Gastrocnemius medialis (tissue), 4 donors: ENCODE results near the gene DPPA4. TPM values are rescaled to one million over a fixed set of nuclear protein-coding genes. Genes with fewer than 3 reads are reported as not detected.

ENCODE experiments used
- ATAC-seq, 2 donors: fragments of 150-250 bp; one replicate each; pipeline ENCODE4 v1.9.1; 2016
- DNase-seq, 2 donors: peaks; one replicate each; pipeline ENCODE4 v3.0.0-alpha.2; 2019
- H3K27ac ChIP-seq, 4 donors: fragments of 200-600 bp; sonication (generic); 1 replicate in 1 of 4; 2 replicates in 3 of 4; pipeline ENCODE4 v1.5.1; 2016 to 2018; ENCODE audit warnings: mild to moderate bottlenecking in 2 of 4, moderate library complexity in 1 of 4
- H3K27me3 ChIP-seq, 3 donors: fragments of 200-600 bp; sonication (generic) in 2 of 3; 1 replicate in 1 of 3; 2 replicates in 2 of 3; pipeline versions ENCODE4 v1.5.1 to v1.6.0; 2016 to 2019; ENCODE audit warnings: mild to moderate bottlenecking in 1 of 3, moderate library complexity in 1 of 3
- H3K36me3 ChIP-seq, 2 donors: fragments of 200-600 bp; sonication (generic) in 1 of 2; one replicate each; pipeline ENCODE4 v1.5.1; 2017 to 2018
- H3K4me1 ChIP-seq, 2 donors: fragments of 200-600 bp; sonication (generic) in 1 of 2; one replicate each; pipeline ENCODE4 v1.5.1; 2016 to 2017; ENCODE audit warnings: mild to moderate bottlenecking in 2 of 2
- H3K4me3 ChIP-seq, 4 donors: fragments of 200-600 bp; sonication (generic) in 3 of 4; 1 replicate in 1 of 4; 2 replicates in 3 of 4; pipeline ENCODE4 v1.5.1; 2016 to 2019; ENCODE audit warnings: mild to moderate bottlenecking in 2 of 4
- H3K9me3 ChIP-seq, 3 donors: fragments of 200-600 bp; sonication (generic) in 2 of 3; 1 replicate in 1 of 3; 2 replicates in 2 of 3; pipeline ENCODE4 v1.5.1; 2016 to 2019
- POLR2A ChIP-seq, 2 donors: fragments of 450-650 bp; IDR thresholded peaks; one replicate each; pipeline ENCODE4 v1.6.1; 2017; ENCODE audit warnings: antibody characterized with exemption in 2 of 2, mild to moderate bottlenecking in 2 of 2, moderate library complexity in 2 of 2
- in situ Hi-C, 4 donors: fragments of 200-750 bp; cut with MboI; loops; one replicate each; pipeline versions ENCODE4 v1.15.0 to v1.8.0; 2017; ENCODE audit warnings: low sequenced_read_pairs in 4 of 4
- intact Hi-C: fragments of 100-400 bp; cut with DNase I; formaldehyde crosslinking; loops from one replicate; pipeline ENCODE4 v1.15.1; 2023; ENCODE audit warnings: low total_unique reads
- total RNA-seq, 4 donors: library from RNA; depleted of rRNA; stranded (reverse); fragments of >200 nt; gene quantifications; one replicate each; pipeline versions ENCODE4 v1.1.0 to v1.2.3, GENCODE V29; 2016
- TF ChIP-seq, protein P1 (sequence below), 5 experiments: fragments of 450-650 bp in 3 of 5; fragments of 200-600 bp in 2 of 5; sonication (generic) in 2 of 5; IDR thresholded peaks in 4 of 5; conservative IDR thresholded peaks in 1 of 5; 1 replicate in 4 of 5; 2 replicates in 1 of 5; pipeline ENCODE4 v1.5.1; 2016 to 2019; ENCODE audit warnings: antibody characterized with exemption in 5 of 5, mild to moderate bottlenecking in 3 of 5, moderate library complexity in 3 of 5

Gene DPPA4, protein sequence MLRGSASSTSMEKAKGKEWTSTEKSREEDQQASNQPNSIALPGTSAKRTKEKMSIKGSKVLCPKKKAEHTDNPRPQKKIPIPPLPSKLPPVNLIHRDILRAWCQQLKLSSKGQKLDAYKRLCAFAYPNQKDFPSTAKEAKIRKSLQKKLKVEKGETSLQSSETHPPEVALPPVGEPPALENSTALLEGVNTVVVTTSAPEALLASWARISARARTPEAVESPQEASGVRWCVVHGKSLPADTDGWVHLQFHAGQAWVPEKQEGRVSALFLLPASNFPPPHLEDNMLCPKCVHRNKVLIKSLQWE
- not detected for total RNA-seq

GRCh38 chr3:109337393-109337792 is at the start of gene DPPA4:
Gene DPPA4 (minus strand): TSS chr3:109337546. CDS start chr3:109337517, 29 bp downstream.
- in situ Hi-C loops (no loop called here), intact Hi-C loops (no loop called here)
- Histone ChIP-seq H3K36me3 (no peaks in the 10 kb centered on the region), H3K27ac (no peak within 1 kb of the TSS), H3K27me3 (no peaks in the 10 kb centered on the region), H3K4me1 (no peaks in the 10 kb centered on the region), H3K4me3 (peak within 1 kb of the TSS in 1 of 4 donors; percentile 15), H3K9me3 (no peaks in the 10 kb centered on the region)
- TF ChIP-seq POLR2A (IDR thresholded peaks at IDR 0.05) = no peak
- TF ChIP-seq, protein P1, sequence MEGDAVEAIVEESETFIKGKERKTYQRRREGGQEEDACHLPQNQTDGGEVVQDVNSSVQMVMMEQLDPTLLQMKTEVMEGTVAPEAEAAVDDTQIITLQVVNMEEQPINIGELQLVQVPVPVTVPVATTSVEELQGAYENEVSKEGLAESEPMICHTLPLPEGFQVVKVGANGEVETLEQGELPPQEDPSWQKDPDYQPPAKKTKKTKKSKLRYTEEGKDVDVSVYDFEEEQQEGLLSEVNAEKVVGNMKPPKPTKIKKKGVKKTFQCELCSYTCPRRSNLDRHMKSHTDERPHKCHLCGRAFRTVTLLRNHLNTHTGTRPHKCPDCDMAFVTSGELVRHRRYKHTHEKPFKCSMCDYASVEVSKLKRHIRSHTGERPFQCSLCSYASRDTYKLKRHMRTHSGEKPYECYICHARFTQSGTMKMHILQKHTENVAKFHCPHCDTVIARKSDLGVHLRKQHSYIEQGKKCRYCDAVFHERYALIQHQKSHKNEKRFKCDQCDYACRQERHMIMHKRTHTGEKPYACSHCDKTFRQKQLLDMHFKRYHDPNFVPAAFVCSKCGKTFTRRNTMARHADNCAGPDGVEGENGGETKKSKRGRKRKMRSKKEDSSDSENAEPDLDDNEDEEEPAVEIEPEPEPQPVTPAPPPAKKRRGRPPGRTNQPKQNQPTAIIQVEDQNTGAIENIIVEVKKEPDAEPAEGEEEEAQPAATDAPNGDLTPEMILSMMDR (IDR thresholded peaks at IDR 0.05 in 4 of 5, conservative IDR thresholded peaks at IDR 0.05 in 1 of 5) = no peak
- no peak for ATAC-seq
- no peak for DNase-seq

GRCh38 chr3:109385442-109386318 is 48.3 kb upstream of the DPPA4 start:
- Histone ChIP-seq H3K4me1 (no peaks in the 10 kb centered on the region), H3K4me3 (no peak overlapping the region), H3K9me3 (no peaks in the 10 kb centered on the region), H3K27ac (no peak overlapping the region), H3K27me3 (no peaks in the 10 kb centered on the region), H3K36me3 (no peaks in the 10 kb centered on the region)
- in situ Hi-C loops (no loop called here), intact Hi-C loops (no loop called here)
- ATAC-seq (no peak), DNase-seq (no peak)
- TF ChIP-seq POLR2A (IDR thresholded peaks at IDR 0.05) = no peak
- TF ChIP-seq, protein P1 (IDR thresholded peaks at IDR 0.05 in 4 of 5, conservative IDR thresholded peaks at IDR 0.05 in 1 of 5) = no peak

- in situ Hi-C loops = no loop called here
- Histone ChIP-seq H3K27me3 (no peaks in the 10 kb centered on the region), H3K9me3 (no peaks in the 10 kb centered on the region), H3K4me3 (no peak overlapping the region), H3K4me1 (no peaks in the 10 kb centered on the region), H3K27ac (no peak overlapping the region), H3K36me3 (no peaks in the 10 kb centered on the region)
- no peak for ATAC-seq
- DNase-seq = no peak
- TF ChIP-seq POLR2A (IDR thresholded peaks at IDR 0.05) = no peak
- TF ChIP-seq, protein P1 (IDR thresholded peaks at IDR 0.05 in 4 of 5, conservative IDR thresholded peaks at IDR 0.05 in 1 of 5) = no peak
- intact Hi-C loops = no loop called here
Measured at GRCh38 chr3:109384164-109384563, 46.8 kb upstream of the DPPA4 start.

DNA sequence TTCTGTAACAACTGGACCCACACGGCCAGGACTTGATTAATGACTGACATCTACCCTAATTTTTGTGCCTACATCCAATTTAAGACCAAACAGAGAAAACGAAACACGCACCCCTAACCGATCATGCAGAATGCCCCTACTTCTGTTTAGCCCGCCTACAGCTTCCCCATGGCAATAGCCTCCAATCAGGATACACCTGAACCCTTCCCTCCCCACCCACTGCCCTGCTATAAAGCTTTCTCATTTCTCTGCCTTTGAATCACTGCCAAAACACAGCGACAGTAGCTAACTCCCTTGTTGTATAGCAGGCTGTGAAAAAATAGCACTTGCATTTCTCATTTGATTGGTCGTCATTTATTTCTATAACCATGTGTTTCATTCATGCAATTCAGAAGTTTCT is 45.2 kb upstream of the DPPA4 start:
- Histone ChIP-seq H3K27me3 (no peaks in the 10 kb centered on the region), H3K4me3 (no peak overlapping the region), H3K4me1 (no peaks in the 10 kb centered on the region), H3K9me3 (no peaks in the 10 kb centered on the region), H3K27ac (no peak overlapping the region), H3K36me3 (no peaks in the 10 kb centered on the region)
- no peak for ATAC-seq
- TF ChIP-seq, protein P1 (IDR thresholded peaks at IDR 0.05 in 4 of 5, conservative IDR thresholded peaks at IDR 0.05 in 1 of 5) = no peak
- no peak for TF ChIP-seq POLR2A (IDR thresholded peaks at IDR 0.05)
- intact Hi-C loops = no loop called here
- DNase-seq = no peak
- in situ Hi-C loops = no loop called here
